ENCODE data around the gene TMEM225B.
A peak's percentile ranks its signal among the peaks of the same experiment; 100 is the strongest.

TMEM225B gene

DNA sequence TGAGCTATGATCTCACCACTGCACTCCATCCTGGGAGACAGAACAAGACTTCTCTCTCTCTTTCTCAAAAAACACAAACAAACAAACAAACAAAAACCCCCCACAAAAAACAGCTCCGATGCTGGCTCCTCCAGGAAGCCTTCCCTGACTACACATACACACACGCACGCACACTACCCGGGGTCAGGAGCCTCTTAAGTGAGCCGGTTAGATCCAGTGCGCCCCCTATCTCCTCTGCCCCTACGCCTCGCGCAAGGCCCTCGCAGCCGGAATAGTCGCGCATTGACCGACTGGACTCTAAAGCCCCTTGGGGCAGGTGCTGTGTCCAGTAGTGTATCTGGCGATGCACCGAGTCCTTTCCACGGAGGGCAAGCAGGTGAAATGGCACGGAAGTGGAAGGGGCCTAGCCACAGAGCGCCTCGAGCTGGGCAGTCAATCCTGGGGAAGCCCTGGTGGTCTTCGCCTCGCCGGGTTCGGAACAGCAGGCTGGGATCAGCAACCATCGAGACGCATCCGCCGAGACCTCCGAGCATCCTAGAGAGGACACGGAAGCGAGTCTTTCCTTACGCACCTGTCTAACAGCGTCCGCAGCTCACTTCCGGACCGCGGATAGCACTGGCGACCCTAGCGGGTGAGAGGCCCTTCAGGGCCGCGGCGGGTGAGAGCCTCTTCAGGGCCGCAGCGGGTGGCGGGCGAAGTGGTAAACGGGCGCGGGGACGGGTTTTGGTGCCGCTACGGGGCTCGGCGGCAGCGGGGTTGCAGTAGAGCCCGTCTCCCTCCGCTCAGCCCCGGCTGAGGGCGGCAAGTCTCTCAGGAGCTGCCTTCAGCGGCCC is 18.5 kb downstream of the TMEM225B start, which contains the start of gene ZSCAN25 (continued):
- TF ChIP-seq, protein P1, sequence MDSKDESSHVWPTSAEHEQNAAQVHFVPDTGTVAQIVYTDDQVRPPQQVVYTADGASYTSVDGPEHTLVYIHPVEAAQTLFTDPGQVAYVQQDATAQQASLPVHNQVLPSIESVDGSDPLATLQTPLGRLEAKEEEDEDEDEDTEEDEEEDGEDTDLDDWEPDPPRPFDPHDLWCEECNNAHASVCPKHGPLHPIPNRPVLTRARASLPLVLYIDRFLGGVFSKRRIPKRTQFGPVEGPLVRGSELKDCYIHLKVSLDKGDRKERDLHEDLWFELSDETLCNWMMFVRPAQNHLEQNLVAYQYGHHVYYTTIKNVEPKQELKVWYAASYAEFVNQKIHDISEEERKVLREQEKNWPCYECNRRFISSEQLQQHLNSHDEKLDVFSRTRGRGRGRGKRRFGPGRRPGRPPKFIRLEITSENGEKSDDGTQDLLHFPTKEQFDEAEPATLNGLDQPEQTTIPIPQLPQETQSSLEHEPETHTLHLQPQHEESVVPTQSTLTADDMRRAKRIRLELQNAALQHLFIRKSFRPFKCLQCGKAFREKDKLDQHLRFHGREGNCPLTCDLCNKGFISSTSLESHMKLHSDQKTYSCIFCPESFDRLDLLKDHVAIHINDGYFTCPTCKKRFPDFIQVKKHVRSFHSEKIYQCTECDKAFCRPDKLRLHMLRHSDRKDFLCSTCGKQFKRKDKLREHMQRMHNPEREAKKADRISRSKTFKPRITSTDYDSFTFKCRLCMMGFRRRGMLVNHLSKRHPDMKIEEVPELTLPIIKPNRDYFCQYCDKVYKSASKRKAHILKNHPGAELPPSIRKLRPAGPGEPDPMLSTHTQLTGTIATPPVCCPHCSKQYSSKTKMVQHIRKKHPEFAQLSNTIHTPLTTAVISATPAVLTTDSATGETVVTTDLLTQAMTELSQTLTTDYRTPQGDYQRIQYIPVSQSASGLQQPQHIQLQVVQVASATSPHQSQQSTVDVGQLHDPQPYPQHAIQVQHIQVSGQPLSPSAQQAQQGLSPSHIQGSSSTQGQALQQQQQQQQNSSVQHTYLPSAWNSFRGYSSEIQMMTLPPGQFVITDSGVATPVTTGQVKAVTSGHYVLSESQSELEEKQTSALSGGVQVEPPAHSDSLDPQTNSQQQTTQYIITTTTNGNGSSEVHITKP (tag by site-specific recombination; IDR thresholded peaks at IDR 0.05) = peak; percentile 54; the same call in 1 of the 2 replicates
- TF ChIP-seq SETDB1 (IDR thresholded peaks at IDR 0.05; ENCODE audit: insufficient read length, low read length) (peak; percentile 63), ZSCAN30 (tag by site-specific recombination; IDR thresholded peaks at IDR 0.05) (peak; percentile 86), ZNF670 (tag by site-specific recombination; IDR thresholded peaks at IDR 0.05; ENCODE audit: low read depth) (no peak), ZNF549 (tag by site-specific recombination; IDR thresholded peaks at IDR 0.05) (no peak), ZNF664 (tag by site-specific recombination; IDR thresholded peaks at IDR 0.05) (no peak; the same call in 1 of the 2 replicates), ZNF146 (tag by site-specific recombination; IDR thresholded peaks at IDR 0.05) (peak; percentile 49; the same call in 1 of the 2 replicates), ZNF311 (tag by site-specific recombination; IDR thresholded peaks at IDR 0.05; ENCODE audit: borderline replicate concordance) (no peak), ZNF140 (tag by site-specific recombination; IDR thresholded peaks at IDR 0.05) (no peak), HOXA7 (CRISPR knock-in tag; IDR thresholded peaks at IDR 0.05; ENCODE audit: borderline replicate concordance) (no peak), ZNF623 (tag by site-specific recombination; IDR thresholded peaks at IDR 0.05) (no peak; the same call in 1 of the 2 replicates), ZNF600 (tag by site-specific recombination; IDR thresholded peaks at IDR 0.05) (peak; percentile 100), ZNF843 (tag by site-specific recombination; IDR thresholded peaks at IDR 0.05) (peak; percentile 74), ZNF2 (tag by site-specific recombination; IDR thresholded peaks at IDR 0.05) (peak; percentile 93), ZNF416 (tag by site-specific recombination; IDR thresholded peaks at IDR 0.05) (no peak), ZNF184 (tag by site-specific recombination; IDR thresholded peaks at IDR 0.05) (peak; percentile 18; the same call in 1 of the 2 replicates), ZNF785 (tag by site-specific recombination; IDR thresholded peaks at IDR 0.05) (peak; percentile 37; the same call in 1 of the 2 replicates), ZBTB8A (tag by site-specific recombination; IDR thresholded peaks at IDR 0.05) (peak; percentile 73), ZNF561 (tag by site-specific recombination; IDR thresholded peaks at IDR 0.05; ENCODE audit: borderline replicate concordance) (peak; percentile 95), MZF1 (tag by site-specific recombination; IDR thresholded peaks at IDR 0.05; ENCODE audit: borderline replicate concordance) (0 out of 2 replicates have a peak, but pooled peaks have one; percentile 25), ZNF16 (tag by site-specific recombination; IDR thresholded peaks at IDR 0.05; ENCODE audit: low read depth) (0 out of 2 replicates have a peak, but pooled peaks have one; percentile 9), ZIC2 (tag by site-specific recombination; IDR thresholded peaks at IDR 0.05) (peak; percentile 72), ZNF354C (tag by site-specific recombination; IDR thresholded peaks at IDR 0.05; ENCODE audit: borderline replicate concordance, low read depth) (no peak), ZNF610 (tag by site-specific recombination; IDR thresholded peaks at IDR 0.05; ENCODE audit: borderline replicate concordance) (0 out of 2 replicates have a peak, but pooled peaks have one; percentile 66), ZNF768 (tag by site-specific recombination; IDR thresholded peaks at IDR 0.05) (peak; percentile 10; the same call in 1 of the 2 replicates), ZFP3 (tag by site-specific recombination; IDR thresholded peaks at IDR 0.05; ENCODE audit: low read depth) (peak; percentile 73), GLI4 (tag by site-specific recombination; IDR thresholded peaks at IDR 0.05) (peak; percentile 96), ZNF548 (tag by site-specific recombination; IDR thresholded peaks at IDR 0.05) (no peak), ZSCAN16 (tag by site-specific recombination; IDR thresholded peaks at IDR 0.05) (no peak), ZNF596 (tag by site-specific recombination; IDR thresholded peaks at IDR 0.05) (no peak), ZNF133 (tag by site-specific recombination; IDR thresholded peaks at IDR 0.05) (no peak)
- TF ChIP-seq, protein P2, sequence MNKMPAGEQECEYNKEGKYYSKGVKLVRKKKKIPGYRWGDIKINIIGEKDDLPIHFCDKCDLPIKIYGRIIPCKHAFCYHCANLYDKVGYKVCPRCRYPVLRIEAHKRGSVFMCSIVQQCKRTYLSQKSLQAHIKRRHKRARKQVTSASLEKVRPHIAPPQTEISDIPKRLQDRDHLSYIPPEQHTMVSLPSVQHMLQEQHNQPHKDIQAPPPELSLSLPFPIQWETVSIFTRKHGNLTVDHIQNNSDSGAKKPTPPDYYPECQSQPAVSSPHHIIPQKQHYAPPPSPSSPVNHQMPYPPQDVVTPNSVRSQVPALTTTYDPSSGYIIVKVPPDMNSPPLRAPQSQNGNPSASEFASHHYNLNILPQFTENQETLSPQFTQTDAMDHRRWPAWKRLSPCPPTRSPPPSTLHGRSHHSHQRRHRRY (tag by site-specific recombination; IDR thresholded peaks at IDR 0.05) = no peak
- TF ChIP-seq, protein P3, sequence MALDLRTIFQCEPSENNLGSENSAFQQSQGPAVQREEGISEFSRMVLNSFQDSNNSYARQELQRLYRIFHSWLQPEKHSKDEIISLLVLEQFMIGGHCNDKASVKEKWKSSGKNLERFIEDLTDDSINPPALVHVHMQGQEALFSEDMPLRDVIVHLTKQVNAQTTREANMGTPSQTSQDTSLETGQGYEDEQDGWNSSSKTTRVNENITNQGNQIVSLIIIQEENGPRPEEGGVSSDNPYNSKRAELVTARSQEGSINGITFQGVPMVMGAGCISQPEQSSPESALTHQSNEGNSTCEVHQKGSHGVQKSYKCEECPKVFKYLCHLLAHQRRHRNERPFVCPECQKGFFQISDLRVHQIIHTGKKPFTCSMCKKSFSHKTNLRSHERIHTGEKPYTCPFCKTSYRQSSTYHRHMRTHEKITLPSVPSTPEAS (tag by site-specific recombination; IDR thresholded peaks at IDR 0.05) = peak; percentile 75
- TF ChIP-seq, protein P4, sequence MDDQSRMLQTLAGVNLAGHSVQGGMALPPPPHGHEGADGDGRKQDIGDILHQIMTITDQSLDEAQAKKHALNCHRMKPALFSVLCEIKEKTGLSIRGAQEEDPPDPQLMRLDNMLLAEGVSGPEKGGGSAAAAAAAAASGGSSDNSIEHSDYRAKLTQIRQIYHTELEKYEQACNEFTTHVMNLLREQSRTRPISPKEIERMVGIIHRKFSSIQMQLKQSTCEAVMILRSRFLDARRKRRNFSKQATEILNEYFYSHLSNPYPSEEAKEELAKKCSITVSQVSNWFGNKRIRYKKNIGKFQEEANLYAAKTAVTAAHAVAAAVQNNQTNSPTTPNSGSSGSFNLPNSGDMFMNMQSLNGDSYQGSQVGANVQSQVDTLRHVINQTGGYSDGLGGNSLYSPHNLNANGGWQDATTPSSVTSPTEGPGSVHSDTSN (CRISPR knock-in tag; IDR thresholded peaks at IDR 0.05) = peak; percentile 45; the same call in 1 of the 2 replicates

Measured in HEK293 (cell line).